Cardiac fibroblast (primary cell): ENCODE data around the gene HYI.

Source experiments
- DNase-seq, 2 donors: peaks; one replicate each; pipeline versions ENCODE4 v3.0.0 to v3.0.0-alpha.2; 2010; ENCODE audit warnings: low read depth in 2 of 2
- H3K4me3 ChIP-seq, 2 donors: replicated peaks in 1 of 2; 1 replicate in 1 of 2; 2 replicates in 1 of 2; pipeline ENCODE4 v1.5.1; 2011; ENCODE audit warnings: low read depth in 2 of 2, low read length in 2 of 2, mild to moderate bottlenecking in 2 of 2, moderate library complexity in 1 of 2
- CTCF ChIP-seq: IDR thresholded peaks from one replicate; pipeline ENCODE4 v1.5.1; 2011; ENCODE audit warnings: low read depth, mild to moderate bottlenecking, low read length, inconsistent platforms

The HYI gene

DNA sequence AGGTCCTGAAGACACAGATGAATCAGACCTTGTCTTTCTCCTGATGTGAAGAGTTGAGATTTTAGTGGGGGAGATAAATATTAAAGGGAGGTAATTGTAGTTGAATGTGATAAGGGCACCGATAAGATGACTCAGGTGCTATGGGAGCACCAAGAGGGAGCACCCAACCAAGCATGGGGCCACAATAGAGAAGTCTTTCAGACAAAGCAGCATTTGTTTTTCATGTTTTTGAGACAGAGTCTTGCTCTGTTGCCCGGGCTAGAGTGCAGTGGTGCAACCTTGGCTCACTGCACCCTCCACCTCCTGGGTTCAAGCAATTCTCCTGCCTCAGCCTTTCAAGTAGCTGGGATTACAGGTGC, 47.9 kb downstream of the HYI start:
- H3K4me3 ChIP-seq = no peak overlapping the region
- DNase-seq = no peak
- no peak for TF ChIP-seq CTCF

DNA sequence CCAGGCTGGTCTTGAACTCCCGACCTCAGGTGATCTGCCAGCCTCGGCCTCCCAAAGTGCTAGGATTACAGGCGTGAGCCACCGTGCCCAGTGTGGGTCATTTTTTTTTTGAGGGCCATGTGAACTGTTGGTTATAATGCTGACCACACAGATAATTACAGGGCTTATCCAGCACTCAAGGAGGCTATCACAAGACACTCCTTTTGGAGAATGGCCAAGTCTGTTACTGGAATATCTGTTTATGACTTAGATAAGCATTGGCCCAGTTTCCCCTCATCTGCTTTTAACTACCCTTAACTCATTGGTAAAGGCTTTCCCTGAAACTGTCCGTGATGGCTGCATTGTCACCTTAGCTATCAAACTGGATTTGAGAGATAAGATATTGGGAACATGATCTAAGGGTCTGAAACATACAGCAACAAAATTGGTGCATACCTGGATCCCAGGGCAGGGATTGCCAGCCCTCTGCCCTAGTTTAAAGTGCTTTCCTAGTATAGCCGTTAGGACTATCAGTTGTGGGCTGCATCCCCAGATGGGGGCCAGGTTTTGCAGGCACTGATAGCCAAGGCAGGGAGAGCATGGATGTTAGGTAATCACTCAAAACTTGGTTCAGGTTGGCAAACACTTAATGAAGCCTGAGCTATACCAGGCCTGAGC, 48.4 kb downstream of the HYI start:
- TF ChIP-seq CTCF = no peak
- no peak overlapping the region for H3K4me3 ChIP-seq
- peak in 1 of 2 donors; percentile 42 for DNase-seq

DNA sequence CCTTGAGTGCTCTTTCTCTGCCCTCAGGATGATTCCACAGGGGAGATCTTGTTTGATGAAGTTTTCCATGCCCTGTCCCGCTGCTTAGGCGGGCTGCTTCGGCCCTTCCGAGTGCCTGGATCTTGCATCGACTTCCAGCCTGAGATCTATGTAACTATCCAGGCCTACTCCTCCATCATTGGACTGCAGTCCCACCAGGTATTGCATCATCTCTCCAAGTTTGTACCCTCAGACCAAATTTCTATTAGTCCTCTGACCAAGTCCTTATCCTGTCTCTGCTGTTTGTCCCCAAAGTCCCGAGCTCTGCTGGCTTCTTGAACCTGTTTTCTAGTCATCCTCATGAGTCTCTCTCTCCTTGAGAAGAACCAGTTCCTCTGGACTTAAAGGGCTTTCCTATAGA, 49.4 kb downstream of the HYI start:
- no peak overlapping the region for H3K4me3 ChIP-seq
- no peak for DNase-seq
- no peak for TF ChIP-seq CTCF

DNA sequence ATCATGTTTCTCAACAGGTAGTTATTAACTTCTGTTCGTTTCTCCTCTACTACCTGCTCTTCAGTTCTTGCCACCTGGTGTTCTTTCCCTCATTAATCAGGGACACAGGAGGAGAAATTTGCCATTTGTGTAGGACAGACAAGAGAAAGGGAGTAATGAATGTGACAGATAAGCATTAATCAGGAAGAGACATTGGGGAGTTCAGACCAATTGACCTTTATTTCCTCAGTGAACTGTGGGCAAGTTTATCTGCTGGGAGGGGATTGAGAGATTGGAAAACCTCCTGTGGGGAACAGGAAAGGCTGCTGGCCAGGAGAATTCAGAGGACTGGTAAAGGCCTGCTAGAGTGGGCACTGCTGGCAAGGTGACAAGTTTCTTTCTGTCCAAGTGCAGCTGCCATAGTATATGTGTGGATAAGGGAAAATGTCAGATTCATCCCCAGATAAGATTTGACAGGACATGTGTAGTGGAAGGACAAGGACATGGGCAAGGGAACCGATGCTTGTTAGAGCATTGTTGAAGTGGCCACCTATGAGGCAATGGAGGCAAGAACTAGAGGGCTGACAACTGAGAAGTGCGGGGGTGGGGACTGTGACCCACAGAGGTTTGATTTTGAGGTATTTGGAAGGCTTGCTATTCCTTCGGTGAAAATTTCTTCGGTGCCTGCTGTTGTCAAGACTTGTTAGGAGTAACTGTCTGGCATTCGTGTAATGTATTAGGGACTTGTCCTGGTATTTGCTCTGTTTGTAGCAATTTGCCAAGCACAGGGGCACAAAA, 51.5 kb downstream of the HYI start:
- DNase-seq = no peak
- TF ChIP-seq CTCF = no peak
- H3K4me3 ChIP-seq = no peak overlapping the region
